HEK293 (cell line): Measurements from ENCODE around the gene REX1BD.

Experiments used
- AEBP2 ChIP-seq: fragments of 450-650 bp; formaldehyde crosslinking; IDR thresholded peaks from 2 replicates; pipeline ENCODE4 v1.5.1; 2016; ENCODE audit warnings: missing biosample characterization, missing genetic modification characterization, borderline replicate concordance
- BCL11B ChIP-seq: fragments of 450-650 bp; formaldehyde crosslinking; IDR thresholded peaks from 2 replicates; pipeline ENCODE4 v1.5.1; 2016; ENCODE audit warnings: low read depth, missing biosample characterization, missing genetic modification characterization
- GLI2 ChIP-seq: fragments of 450-650 bp; formaldehyde crosslinking; IDR thresholded peaks from 2 replicates; pipeline ENCODE4; 2017; ENCODE audit warnings: missing biosample characterization, missing genetic modification characterization, low read depth, borderline replicate concordance
- GLIS1 ChIP-seq: fragments of 450-650 bp; formaldehyde crosslinking; IDR thresholded peaks from 2 replicates; pipeline ENCODE4 v1.5.1; 2016; ENCODE audit warnings: missing biosample characterization, missing genetic modification characterization
- IKZF3 ChIP-seq: fragments of 450-650 bp; IDR thresholded peaks from 2 replicates; pipeline ENCODE4 v1.5.0; 2018; ENCODE audit warnings: missing biosample characterization, mild to moderate bottlenecking, missing genetic modification characterization, moderate library complexity
- KLF1 ChIP-seq: fragments of 450-650 bp; formaldehyde crosslinking; IDR thresholded peaks from 2 replicates; pipeline ENCODE4 v1.5.1; 2016; ENCODE audit warnings: missing biosample characterization, missing genetic modification characterization
- MEIS1 ChIP-seq: sonication (generic); formaldehyde crosslinking; IDR thresholded peaks from 2 replicates; pipeline ENCODE4 v1.8.1; 2022; ENCODE audit warnings: missing genetic modification reagents, mild to moderate bottlenecking, borderline replicate concordance
- MYNN ChIP-seq: fragments of 450-650 bp; formaldehyde crosslinking; IDR thresholded peaks from 2 replicates; pipeline ENCODE4 v1.5.1; 2016; ENCODE audit warnings: missing biosample characterization, missing genetic modification characterization, borderline replicate concordance
- OVOL3 ChIP-seq: fragments of 450-650 bp; formaldehyde crosslinking; IDR thresholded peaks from 2 replicates; pipeline ENCODE4 v1.5.1; 2016; ENCODE audit warnings: missing biosample characterization, missing genetic modification characterization
- PATZ1 ChIP-seq: fragments of 450-650 bp; formaldehyde crosslinking; IDR thresholded peaks from 2 replicates; pipeline ENCODE4 v1.5.1; 2016; ENCODE audit warnings: missing biosample characterization, missing genetic modification characterization
- ZBTB21 ChIP-seq: fragments of 450-650 bp; formaldehyde crosslinking; IDR thresholded peaks from 2 replicates; pipeline ENCODE4 v1.5.1; 2017; ENCODE audit warnings: missing biosample characterization, missing genetic modification characterization
- ZBTB26 ChIP-seq: fragments of 450-650 bp; formaldehyde crosslinking; optimal IDR thresholded peaks from 2 replicates; pipeline ENCODE3; 2016; ENCODE audit warnings: missing biosample characterization, mild to moderate bottlenecking, missing genetic modification characterization
- ZFHX2 ChIP-seq: fragments of 450-650 bp; formaldehyde crosslinking; conservative IDR thresholded peaks from 2 replicates; pipeline ENCODE4 v1.5.1; 2016; ENCODE audit warnings: missing biosample characterization, missing genetic modification characterization
- ZNF132 ChIP-seq: fragments of 450-650 bp; formaldehyde crosslinking; IDR thresholded peaks from 2 replicates; pipeline ENCODE4 v1.5.1; 2017; ENCODE audit warnings: missing biosample characterization, missing genetic modification characterization, borderline replicate concordance
- ZNF169 ChIP-seq: fragments of 450-650 bp; formaldehyde crosslinking; IDR thresholded peaks from 2 replicates; pipeline ENCODE4 v1.5.1; 2016; ENCODE audit warnings: missing biosample characterization, missing genetic modification characterization
- ZNF184 ChIP-seq: fragments of 450-650 bp; IDR thresholded peaks from 2 replicates; pipeline ENCODE4 v1.5.1; 2018; ENCODE audit warnings: missing biosample characterization, mild to moderate bottlenecking, missing genetic modification characterization
- ZNF221 ChIP-seq: fragments of 450-650 bp; formaldehyde crosslinking; IDR thresholded peaks from 2 replicates; pipeline ENCODE4 v1.5.1; 2017; ENCODE audit warnings: missing biosample characterization, missing genetic modification characterization, borderline replicate concordance
- ZNF280C ChIP-seq: fragments of 450-650 bp; formaldehyde crosslinking; IDR thresholded peaks from 2 replicates; pipeline ENCODE4 v1.5.1; 2016; ENCODE audit warnings: missing biosample characterization, missing genetic modification characterization
- ZNF335 ChIP-seq: fragments of 450-650 bp; formaldehyde crosslinking; conservative IDR thresholded peaks from 2 replicates; pipeline ENCODE4 v1.5.1; 2016; ENCODE audit warnings: missing biosample characterization, missing genetic modification characterization
- ZNF341 ChIP-seq: fragments of 450-650 bp; formaldehyde crosslinking; IDR thresholded peaks from 2 replicates; pipeline ENCODE4; 2016; ENCODE audit warnings: low read depth, missing biosample characterization, missing genetic modification characterization
- ZNF398 ChIP-seq: fragments of 450-650 bp; formaldehyde crosslinking; IDR thresholded peaks from 2 replicates; pipeline ENCODE4 v1.5.1; 2017; ENCODE audit warnings: missing biosample characterization, missing genetic modification characterization
- ZNF501 ChIP-seq: fragments of 450-650 bp; formaldehyde crosslinking; IDR thresholded peaks from 2 replicates; pipeline ENCODE4 v1.5.1; 2016; ENCODE audit warnings: missing biosample characterization, missing genetic modification characterization
- ZNF521 ChIP-seq: fragments of 450-650 bp; formaldehyde crosslinking; IDR thresholded peaks from 2 replicates; pipeline ENCODE4 v1.5.1; 2017; ENCODE audit warnings: missing biosample characterization, mild to moderate bottlenecking, missing genetic modification characterization
- ZNF670 ChIP-seq: fragments of 450-650 bp; formaldehyde crosslinking; IDR thresholded peaks from 2 replicates; pipeline ENCODE4 v1.5.1; 2016; ENCODE audit warnings: missing biosample characterization, missing genetic modification characterization, low read depth
- ZNF701 ChIP-seq: fragments of 450-650 bp; formaldehyde crosslinking; IDR thresholded peaks from 2 replicates; pipeline ENCODE4 v1.5.1; 2016; ENCODE audit warnings: missing biosample characterization, missing genetic modification characterization
- ZNF704 ChIP-seq: fragments of 450-650 bp; formaldehyde crosslinking; IDR thresholded peaks from 2 replicates; pipeline ENCODE4 v1.5.1; 2016; ENCODE audit warnings: missing biosample characterization, missing genetic modification characterization
- ZNF76 ChIP-seq: fragments of 450-650 bp; formaldehyde crosslinking; IDR thresholded peaks from 2 replicates; pipeline ENCODE4; 2016; ENCODE audit warnings: low read depth, missing biosample characterization, missing genetic modification characterization, borderline replicate concordance
- ZNF776 ChIP-seq: fragments of 450-650 bp; formaldehyde crosslinking; IDR thresholded peaks from 2 replicates; pipeline ENCODE4 v1.5.0; 2017; ENCODE audit warnings: missing biosample characterization, missing genetic modification characterization, borderline replicate concordance
- ZNF792 ChIP-seq: fragments of 450-650 bp; formaldehyde crosslinking; IDR thresholded peaks from 2 replicates; pipeline ENCODE4 v1.5.1; 2016; ENCODE audit warnings: missing biosample characterization, missing genetic modification characterization
- ZSCAN30 ChIP-seq: fragments of 450-650 bp; IDR thresholded peaks from 2 replicates; pipeline ENCODE4 v1.5.1; 2018; ENCODE audit warnings: missing biosample characterization, mild to moderate bottlenecking, missing genetic modification characterization, moderate library complexity

The REX1BD gene

GRCh38 chr19:18589380-18590272 lies 1.0 kb downstream of the REX1BD start (continued):
- no peak for TF ChIP-seq BCL11B (tag by site-specific recombination)
- TF ChIP-seq ZFHX2 = 0 out of 2 replicates have a peak, but pooled peaks have one; percentile 9
- no peak for TF ChIP-seq ZNF776 (tag by site-specific recombination)
- TF ChIP-seq ZNF76 (tag by site-specific recombination) = peak; percentile 61
- TF ChIP-seq ZNF521 = no peak
- peak; percentile 95 for TF ChIP-seq ZNF335 (tag by site-specific recombination)
- TF ChIP-seq GLI2 (tag by site-specific recombination) = no peak
- no peak for TF ChIP-seq AEBP2 (tag by site-specific recombination)
- TF ChIP-seq ZBTB21 = no peak
- TF ChIP-seq ZNF792 (tag by site-specific recombination) = no peak
- no peak for TF ChIP-seq MEIS1 (CRISPR knock-in tag)
- TF ChIP-seq ZNF221 (tag by site-specific recombination) = no peak
- TF ChIP-seq ZNF501 (tag by site-specific recombination) = peak; percentile 15; the same call in 1 of the 2 replicates
- TF ChIP-seq ZNF704 (tag by site-specific recombination) = no peak
- no peak for TF ChIP-seq ZNF701
- no peak for TF ChIP-seq PATZ1 (tag by site-specific recombination)
- no peak for TF ChIP-seq ZNF398 (tag by site-specific recombination)
- TF ChIP-seq KLF1 (tag by site-specific recombination) = peak; percentile 88
- TF ChIP-seq ZNF132 (tag by site-specific recombination) = no peak
- TF ChIP-seq GLIS1 (tag by site-specific recombination) = peak; percentile 88
- no peak for TF ChIP-seq ZNF280C (tag by site-specific recombination)
- no peak for TF ChIP-seq OVOL3 (tag by site-specific recombination)
- no peak for TF ChIP-seq ZNF184 (tag by site-specific recombination)
- peak; percentile 84 for TF ChIP-seq ZSCAN30
- TF ChIP-seq ZNF169 (tag by site-specific recombination) = no peak
- TF ChIP-seq ZNF341 = peak; percentile 96
- TF ChIP-seq MYNN (tag by site-specific recombination) = no peak
- TF ChIP-seq ZBTB26 = peak; percentile 3
- TF ChIP-seq IKZF3 (tag by site-specific recombination) = peak; percentile 96
- no peak for TF ChIP-seq ZNF670 (tag by site-specific recombination)
